Parathyroid adenoma (tissue), 2 donors: ENCODE data around the gene BST1.

Experiments
- H2AFZ ChIP-seq: fragments of 300-600 bp; sonication (generic); one replicate; pipeline ENCODE4 v1.7.0; 2017; ENCODE audit warnings: antibody characterized with exemption, mild to moderate bottlenecking
- H3K27ac ChIP-seq: fragments of 300-600 bp; sonication (generic); one replicate; pipeline ENCODE4 v1.7.0; 2017
- H3K27me3 ChIP-seq: fragments of 300-600 bp; sonication (generic); one replicate; pipeline ENCODE4 v1.7.0; 2017; ENCODE audit warnings: low read length; ENCODE audit not compliant: control insufficient read depth, insufficient read depth
- H3K36me3 ChIP-seq: fragments of 300-600 bp; sonication (generic); one replicate; pipeline ENCODE4 v1.7.0; 2017; ENCODE audit warnings: low read length; ENCODE audit not compliant: control insufficient read depth, insufficient read depth
- H3K4me1 ChIP-seq: fragments of 300-600 bp; sonication (generic); one replicate; pipeline ENCODE4 v1.7.0; 2017; ENCODE audit warnings: control low read depth
- H3K4me2 ChIP-seq: fragments of 300-600 bp; sonication (generic); one replicate; pipeline ENCODE4 v1.7.0; 2017; ENCODE audit warnings: low read length
- H3K4me3 ChIP-seq: fragments of 300-600 bp; sonication (generic); one replicate; pipeline ENCODE4 v1.7.0; 2017; ENCODE audit warnings: low read depth, low read length
- H3K79me2 ChIP-seq: fragments of 300-600 bp; sonication (generic); one replicate; pipeline ENCODE4 v1.7.0; 2017; ENCODE audit warnings: control low read depth
- H3K9ac ChIP-seq: fragments of 300-600 bp; sonication (generic); one replicate; pipeline ENCODE4 v1.7.0; 2017; ENCODE audit warnings: mild to moderate bottlenecking
- H3K9me3 ChIP-seq: fragments of 300-600 bp; sonication (generic); one replicate; pipeline ENCODE4 v1.7.0; 2017; ENCODE audit warnings: low read length; ENCODE audit not compliant: control insufficient read depth
- TF ChIP-seq, protein P1 (sequence below): fragments of 300-600 bp; sonication (generic); IDR thresholded peaks from one replicate; pipeline ENCODE4 v1.7.0; 2017; ENCODE audit warnings: antibody characterized with exemption, mild to moderate bottlenecking
- donor health status: primary hyperparathyroidism.

BST1 gene

DNA sequence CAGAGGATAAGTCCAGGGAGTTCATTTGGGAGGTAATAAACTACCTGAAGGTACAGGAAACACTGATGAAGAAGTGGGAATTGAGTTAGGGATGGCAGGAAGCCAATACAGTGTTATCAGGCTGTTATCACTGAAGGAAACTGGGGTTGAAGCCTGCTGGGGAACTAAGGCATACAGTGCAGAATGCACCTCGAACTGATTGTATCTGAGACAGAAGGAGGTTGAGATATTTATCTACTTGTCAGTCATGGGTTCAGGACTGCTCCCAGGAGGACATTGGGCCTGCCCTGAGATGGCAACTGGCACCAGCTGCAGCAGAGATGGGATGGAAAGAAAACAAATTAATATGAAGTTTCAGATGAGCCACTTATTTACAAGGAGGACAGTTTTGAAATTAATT is 39.8 kb downstream of the BST1 start:
- H3K79me2 ChIP-seq = no peaks in the 10 kb centered on the region
- no peaks in the 10 kb centered on the region for H3K4me1 ChIP-seq
- TF ChIP-seq, protein P1, sequence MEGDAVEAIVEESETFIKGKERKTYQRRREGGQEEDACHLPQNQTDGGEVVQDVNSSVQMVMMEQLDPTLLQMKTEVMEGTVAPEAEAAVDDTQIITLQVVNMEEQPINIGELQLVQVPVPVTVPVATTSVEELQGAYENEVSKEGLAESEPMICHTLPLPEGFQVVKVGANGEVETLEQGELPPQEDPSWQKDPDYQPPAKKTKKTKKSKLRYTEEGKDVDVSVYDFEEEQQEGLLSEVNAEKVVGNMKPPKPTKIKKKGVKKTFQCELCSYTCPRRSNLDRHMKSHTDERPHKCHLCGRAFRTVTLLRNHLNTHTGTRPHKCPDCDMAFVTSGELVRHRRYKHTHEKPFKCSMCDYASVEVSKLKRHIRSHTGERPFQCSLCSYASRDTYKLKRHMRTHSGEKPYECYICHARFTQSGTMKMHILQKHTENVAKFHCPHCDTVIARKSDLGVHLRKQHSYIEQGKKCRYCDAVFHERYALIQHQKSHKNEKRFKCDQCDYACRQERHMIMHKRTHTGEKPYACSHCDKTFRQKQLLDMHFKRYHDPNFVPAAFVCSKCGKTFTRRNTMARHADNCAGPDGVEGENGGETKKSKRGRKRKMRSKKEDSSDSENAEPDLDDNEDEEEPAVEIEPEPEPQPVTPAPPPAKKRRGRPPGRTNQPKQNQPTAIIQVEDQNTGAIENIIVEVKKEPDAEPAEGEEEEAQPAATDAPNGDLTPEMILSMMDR = no peak
- no peak overlapping the region for H3K27ac ChIP-seq
- H3K4me3 ChIP-seq = no peak overlapping the region
- H3K9ac ChIP-seq = no peak overlapping the region
- no peaks in the 10 kb centered on the region for H3K9me3 ChIP-seq
- H3K36me3 ChIP-seq = no peaks in the 10 kb centered on the region
- H3K4me2 ChIP-seq = no peak overlapping the region
- H3K27me3 ChIP-seq = no peaks in the 10 kb centered on the region
- H2AFZ ChIP-seq = no peak overlapping the region

DNA sequence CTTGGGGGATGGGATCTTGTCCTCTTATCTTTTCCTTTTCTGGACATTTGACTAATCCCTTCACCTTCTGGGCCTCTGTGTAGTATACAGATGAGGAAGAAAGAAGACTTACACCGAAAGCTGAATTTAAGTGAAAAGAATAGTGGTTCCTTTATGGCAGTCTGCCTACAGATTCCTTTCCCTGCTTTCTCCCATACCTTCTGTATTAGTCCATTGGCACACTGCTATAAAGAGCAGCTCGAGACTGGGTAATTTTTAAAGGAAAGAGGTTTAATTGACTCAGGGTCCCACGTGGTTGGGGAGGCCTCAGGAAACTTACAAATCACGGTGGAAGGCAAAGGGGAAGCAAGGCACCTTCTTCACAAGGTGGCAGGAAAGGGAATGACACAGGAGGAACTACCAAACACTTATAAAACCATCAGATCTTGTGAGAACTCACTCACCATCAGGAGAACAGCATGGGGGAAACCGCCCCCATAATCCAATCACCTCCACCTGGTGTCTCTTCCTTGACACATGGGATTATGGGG is 41.2 kb downstream of the BST1 start:
- no peak overlapping the region for H2AFZ ChIP-seq
- TF ChIP-seq, protein P1 = no peak
- H3K4me1 ChIP-seq = no peaks in the 10 kb centered on the region
- H3K4me2 ChIP-seq = no peak overlapping the region
- H3K27ac ChIP-seq = no peak overlapping the region
- H3K9me3 ChIP-seq = no peaks in the 10 kb centered on the region
- no peaks in the 10 kb centered on the region for H3K36me3 ChIP-seq
- no peak overlapping the region for H3K9ac ChIP-seq
- no peaks in the 10 kb centered on the region for H3K79me2 ChIP-seq
- no peaks in the 10 kb centered on the region for H3K27me3 ChIP-seq
- no peak overlapping the region for H3K4me3 ChIP-seq

DNA sequence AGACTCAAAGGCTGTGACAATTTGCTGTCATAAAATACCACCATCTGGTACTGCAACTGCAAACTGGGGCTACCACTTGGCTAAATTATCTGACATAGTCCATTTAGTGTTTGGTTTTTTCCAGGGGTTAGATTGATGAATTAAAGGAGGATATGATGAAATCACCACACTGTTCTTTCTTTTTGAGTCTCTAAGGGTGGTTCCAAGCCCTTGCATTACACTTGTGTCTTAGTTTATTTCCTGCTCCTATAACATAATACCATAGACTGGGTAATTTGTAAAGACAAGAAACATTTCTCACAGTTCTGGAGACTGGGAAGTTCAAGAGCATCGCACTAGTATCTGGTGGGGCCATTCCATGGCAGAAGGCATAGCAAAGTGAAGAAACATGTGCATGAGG is 43.2 kb downstream of the BST1 start:
- Histone ChIP-seq H3K9me3 (no peaks in the 10 kb centered on the region), H3K79me2 (no peaks in the 10 kb centered on the region), H3K27ac (no peak overlapping the region), H2AFZ (no peak overlapping the region), H3K9ac (no peak overlapping the region), H3K36me3 (no peaks in the 10 kb centered on the region), H3K4me3 (no peak overlapping the region), H3K27me3 (no peaks in the 10 kb centered on the region), H3K4me2 (no peak overlapping the region), H3K4me1 (no peaks in the 10 kb centered on the region)
- TF ChIP-seq, protein P1 = no peak

DNA sequence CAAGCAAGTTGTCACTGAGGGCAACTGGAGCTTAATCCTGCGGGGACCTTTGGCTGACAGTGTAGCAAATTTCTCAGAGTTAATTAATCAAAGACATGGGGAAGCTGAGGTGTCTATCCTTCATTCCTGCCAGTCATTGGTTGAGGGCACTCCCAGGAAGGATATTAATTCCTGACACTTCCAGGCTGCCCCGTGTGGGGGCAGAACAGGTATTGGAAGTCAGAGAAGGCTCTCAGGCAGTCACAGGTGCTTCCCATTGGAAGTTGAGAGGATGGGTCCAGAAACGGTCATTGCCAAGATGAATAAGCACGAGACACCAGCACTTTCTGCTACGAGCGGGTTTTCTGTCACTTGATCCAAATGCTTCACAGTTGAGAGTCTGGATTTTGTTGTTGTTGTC is 46.1 kb downstream of the BST1 start:
- Histone ChIP-seq H3K4me3 (no peak overlapping the region), H2AFZ (no peak overlapping the region), H3K9ac (no peak overlapping the region), H3K27ac (no peak overlapping the region), H3K36me3 (no peaks in the 10 kb centered on the region), H3K4me2 (no peak overlapping the region), H3K4me1 (no peaks in the 10 kb centered on the region), H3K79me2 (no peaks in the 10 kb centered on the region), H3K9me3 (no peaks in the 10 kb centered on the region), H3K27me3 (no peaks in the 10 kb centered on the region)
- TF ChIP-seq, protein P1 = no peak

DNA sequence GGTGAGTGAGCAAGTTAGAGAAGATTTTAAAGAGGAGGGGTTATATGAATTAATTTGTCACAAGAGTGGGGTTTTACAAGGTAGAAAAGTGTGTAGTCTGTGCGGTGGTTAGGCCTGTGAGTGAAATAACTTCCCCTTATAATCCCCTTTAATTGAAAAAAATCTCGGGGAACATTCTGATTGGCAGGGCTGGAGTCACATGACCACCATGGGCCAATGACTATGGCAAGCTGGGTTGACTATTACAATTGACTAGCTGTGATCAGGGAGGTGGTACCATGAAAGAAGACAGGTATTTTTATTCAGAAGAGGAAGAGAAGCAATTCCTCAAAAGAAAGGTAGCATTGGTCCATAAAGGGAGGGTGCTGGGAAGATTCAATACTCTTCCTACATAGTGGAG is 48.3 kb downstream of the BST1 start:
- Histone ChIP-seq H3K79me2 (no peaks in the 10 kb centered on the region), H3K9ac (no peak overlapping the region), H3K4me3 (no peak overlapping the region), H2AFZ (no peak overlapping the region), H3K4me1 (no peaks in the 10 kb centered on the region), H3K4me2 (no peak overlapping the region), H3K36me3 (no peaks in the 10 kb centered on the region), H3K9me3 (no peaks in the 10 kb centered on the region), H3K27me3 (no peaks in the 10 kb centered on the region), H3K27ac (no peak overlapping the region)
- TF ChIP-seq, protein P1 = no peak
